Adrenal gland (tissue), 5 donors: Measurements from ENCODE around the gene TMCO6.
A peak's percentile ranks its signal among the peaks of the same experiment; 100 is the strongest.

Experiments used
- CTCF ChIP-seq, 6 experiments: fragments of 450-650 bp in 4 of 6; fragments of 200-600 bp in 2 of 6; sonication (generic) in 1 of 6; IDR thresholded peaks; 1 replicate in 5 of 6; 2 replicates in 1 of 6; pipeline versions ENCODE4 v1.5.1 to v1.8.0; 2016 to 2021; ENCODE audit warnings: antibody characterized with exemption in 6 of 6, mild to moderate bottlenecking in 2 of 6, moderate library complexity in 1 of 6
- POLR2A ChIP-seq, 2 donors: fragments of 450-650 bp; IDR thresholded peaks; one replicate each; pipeline ENCODE4 v1.6.1; 2017; ENCODE audit warnings: antibody characterized with exemption in 2 of 2, mild to moderate bottlenecking in 2 of 2, moderate library complexity in 1 of 2
- donor health status: DM: no; HTN: no; CAD: no.

- TF ChIP-seq CTCF (IDR thresholded peaks at IDR 0.05) (peak; percentile 30 to 61 (median 56)), POLR2A (IDR thresholded peaks at IDR 0.05) (peak in 1 of 2 donors; percentile 80)
Observed at GRCh38 chr5:140639148-140639981, at the start of gene TMCO6.
